Vagina (tissue), 2 donors: ENCODE measurements around the gene KRT14.

Experiments
- CTCF ChIP-seq, 3 experiments: fragments of 450-650 bp in 2 of 3; fragments of 200-600 bp in 1 of 3; sonication (generic) in 1 of 3; IDR thresholded peaks; one replicate each; pipeline ENCODE4 v1.5.1; 2017 to 2019; ENCODE audit warnings: antibody characterized with exemption in 3 of 3, mild to moderate bottlenecking in 2 of 3, moderate library complexity in 2 of 3
- POLR2A ChIP-seq, 2 donors: fragments of 450-650 bp; IDR thresholded peaks; one replicate each; pipeline ENCODE4 v1.6.1; 2017; ENCODE audit warnings: antibody characterized with exemption in 2 of 2, mild to moderate bottlenecking in 2 of 2, moderate library complexity in 2 of 2
- POLR2AphosphoS5 ChIP-seq, 2 donors: sonication (generic); formaldehyde crosslinking; IDR thresholded peaks; one replicate each; pipeline ENCODE4 v1.9.0; 2017; ENCODE audit warnings: antibody characterized with exemption in 2 of 2, mild to moderate bottlenecking in 2 of 2, low read depth in 1 of 2; ENCODE audit not compliant: insufficient read depth in 1 of 2

GRCh38 chr17:41586863-41587495, at the start of gene KRT14:
- no peak for TF ChIP-seq POLR2A (IDR thresholded peaks at IDR 0.05)
- TF ChIP-seq POLR2AphosphoS5 (IDR thresholded peaks at IDR 0.05; ENCODE audit: insufficient read depth in 1 of 2, low read depth in 1 of 2), result no peak
- TF ChIP-seq CTCF (IDR thresholded peaks at IDR 0.05), result no peak
